GM10248 (cell line): ENCODE results near the gene PSMD13.
A peak's percentile ranks its signal among the peaks of the same experiment; 100 is the strongest.
"Not testable (repeated sequence)": the region's sequence is repeated elsewhere in the genome, so short reads cannot be mapped to it uniquely, and the experiment has no call there.

Experiments used
- CTCF ChIA-PET: fragments of 300-600 bp; sonication (Branson Sonifier 250); formaldehyde crosslinking; extraction: SDS; loops from one replicate; lab custom pipeline; 2021; ENCODE audit warnings: antibody characterized with exemption; lab: Yijun Ruan, JAX
- POLR2A ChIA-PET: fragments of 350-650 bp; sonication (Branson Sonifier 250); formaldehyde crosslinking; extraction: SDS; loops from one replicate; lab custom pipeline; 2020; ENCODE audit warnings: antibody characterized with exemption; lab: Yijun Ruan, JAX
- DNase-seq: peaks from one replicate; pipeline ENCODE4 v3.0.0; 2012; ENCODE audit errors: extremely low spot score
- CTCF ChIP-seq: IDR thresholded peaks from 2 replicates; pipeline ENCODE4 v1.5.1; 2012; ENCODE audit warnings: mild to moderate bottlenecking, low read depth; ENCODE audit errors: extremely low read depth, missing control alignments, control extremely low read depth

Gene PSMD13

GRCh38 chr11:266676-267439 lies 30.1 kb downstream of the PSMD13 start:
- CTCF ChIA-PET = interaction anchor here (1.4 to 4.0 kb wide), 3 partner anchors 9 to 51 kb away, joined by 4 to 28 read pairs (median 5); no protein-coding TSS in a partner anchor
- POLR2A ChIA-PET = no interaction called here
- TF ChIP-seq CTCF = no peak
- no peak for DNase-seq

- ChIA-PET CTCF (interaction anchor here (1.4 to 4.0 kb wide), 3 partner anchors 9 to 50 kb away, joined by 4 to 28 read pairs (median 5); no protein-coding TSS in a partner anchor), POLR2A (no interaction called here)
- no peak for TF ChIP-seq CTCF
- peak; percentile 72 for DNase-seq
Observed at GRCh38 chr11:267491-267994, 30.8 kb downstream of the PSMD13 start.

- DNase-seq, POLR2A ChIA-PET: not testable (repeated sequence)
- CTCF ChIA-PET = interaction anchor here (1.0 to 4.0 kb wide), 2 partner anchors 10 to 19 kb away, joined by 3 to 28 read pairs; partner anchors contain the start of gene NLRP6
- peak; percentile 23 for TF ChIP-seq CTCF
Observed at GRCh38 chr11:268716-269145, 32.0 kb downstream of the PSMD13 start.

- ChIA-PET POLR2A (no interaction called here), CTCF (interaction anchor here (1.0 kb wide), 1 partner anchor 9 kb away, joined by 3 read pairs; the partner anchor contains the start of gene NLRP6)
- no peak for TF ChIP-seq CTCF
- DNase-seq = no peak
Observed at GRCh38 chr11:269146-269890, 32.5 kb downstream of the PSMD13 start.

- CTCF ChIA-PET = interaction anchor here (1.7 kb wide), 2 partner anchors 20 to 46 kb away, joined by 4 to 6 read pairs; no protein-coding TSS in a partner anchor
- POLR2A ChIA-PET = no interaction called here
- DNase-seq = no peak
- TF ChIP-seq CTCF = no peak
Observed at GRCh38 chr11:270451-271318, 33.9 kb downstream of the PSMD13 start.
